ENCODE measurements around the gene RREB1.

GRCh38 chr6:7112171-7112570 lies 4.4 kb downstream of the RREB1 start:
- TF ChIP-seq, protein P1, sequence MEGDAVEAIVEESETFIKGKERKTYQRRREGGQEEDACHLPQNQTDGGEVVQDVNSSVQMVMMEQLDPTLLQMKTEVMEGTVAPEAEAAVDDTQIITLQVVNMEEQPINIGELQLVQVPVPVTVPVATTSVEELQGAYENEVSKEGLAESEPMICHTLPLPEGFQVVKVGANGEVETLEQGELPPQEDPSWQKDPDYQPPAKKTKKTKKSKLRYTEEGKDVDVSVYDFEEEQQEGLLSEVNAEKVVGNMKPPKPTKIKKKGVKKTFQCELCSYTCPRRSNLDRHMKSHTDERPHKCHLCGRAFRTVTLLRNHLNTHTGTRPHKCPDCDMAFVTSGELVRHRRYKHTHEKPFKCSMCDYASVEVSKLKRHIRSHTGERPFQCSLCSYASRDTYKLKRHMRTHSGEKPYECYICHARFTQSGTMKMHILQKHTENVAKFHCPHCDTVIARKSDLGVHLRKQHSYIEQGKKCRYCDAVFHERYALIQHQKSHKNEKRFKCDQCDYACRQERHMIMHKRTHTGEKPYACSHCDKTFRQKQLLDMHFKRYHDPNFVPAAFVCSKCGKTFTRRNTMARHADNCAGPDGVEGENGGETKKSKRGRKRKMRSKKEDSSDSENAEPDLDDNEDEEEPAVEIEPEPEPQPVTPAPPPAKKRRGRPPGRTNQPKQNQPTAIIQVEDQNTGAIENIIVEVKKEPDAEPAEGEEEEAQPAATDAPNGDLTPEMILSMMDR (optimal IDR thresholded peaks at IDR 0.05 in 1 of 3, IDR thresholded peaks at IDR 0.05 in 1 of 3, conservative IDR thresholded peaks at IDR 0.05 in 1 of 3; ENCODE audit: extremely low read depth in 1 of 3, insufficient read depth in 2 of 3, low read length in 3 of 3): no peak
- no peak for TF ChIP-seq EZH2 (IDR thresholded peaks at IDR 0.05; ENCODE audit: low read length)

All from keratinocyte (primary cell).